Measurements from ENCODE around the gene SMPD3.

SMPD3 gene

GRCh38 chr16:68380676-68381362, 67.5 kb downstream of the SMPD3 start:
- no peak for DNase-seq (ENCODE audit: low spot score)

- DNase-seq (ENCODE audit: low spot score) = no peak
Measured at GRCh38 chr16:68380348-68380670, 68.0 kb downstream of the SMPD3 start.

- DNase-seq (ENCODE audit: low spot score) = no peak
Measured at GRCh38 chr16:68379472-68380347, 68.6 kb downstream of the SMPD3 start.

- DNase-seq (ENCODE audit: low spot score) = no peak
Measured at GRCh38 chr16:68378436-68379415, 69.6 kb downstream of the SMPD3 start.

GRCh38 chr16:68377667-68378393, 70.5 kb downstream of the SMPD3 start:
- no peak for DNase-seq (ENCODE audit: low spot score)

- no peak for DNase-seq (ENCODE audit: low spot score)
Measured at GRCh38 chr16:68377221-68377620, 71.1 kb downstream of the SMPD3 start.

GRCh38 chr16:68376590-68376989, 71.7 kb downstream of the SMPD3 start:
- no peak for DNase-seq (ENCODE audit: low spot score)

GRCh38 chr16:68375801-68376536, 72.3 kb downstream of the SMPD3 start:
- no peak for DNase-seq (ENCODE audit: low spot score)

GRCh38 chr16:68374961-68375660, 73.2 kb downstream of the SMPD3 start:
- no peak for DNase-seq (ENCODE audit: low spot score)

GRCh38 chr16:68374246-68374805, 74.0 kb downstream of the SMPD3 start:
- no peak for DNase-seq (ENCODE audit: low spot score)

GRCh38 chr16:68373528-68374245, 74.6 kb downstream of the SMPD3 start:
- DNase-seq (ENCODE audit: low spot score) = no peak

- no peak for DNase-seq (ENCODE audit: low spot score)
Measured at GRCh38 chr16:68372806-68373205, 75.5 kb downstream of the SMPD3 start.

- DNase-seq (ENCODE audit: low spot score) = no peak
Measured at GRCh38 chr16:68372381-68372720, 76.0 kb downstream of the SMPD3 start.

- DNase-seq (ENCODE audit: low spot score) = no peak
Measured at GRCh38 chr16:68371706-68372380, 76.5 kb downstream of the SMPD3 start.

GRCh38 chr16:68371276-68371651, 77.0 kb downstream of the SMPD3 start:
- no peak for DNase-seq (ENCODE audit: low spot score)

- no peak for DNase-seq (ENCODE audit: low spot score)
Measured at GRCh38 chr16:68370581-68371275, 77.6 kb downstream of the SMPD3 start.

GRCh38 chr16:68369697-68370580, 78.4 kb downstream of the SMPD3 start:
- DNase-seq (ENCODE audit: low spot score) = no peak
